Testis (tissue), 2 donors: ENCODE measurements around the gene DHX38.

ENCODE experiments used
- POLR2A ChIP-seq: fragments of 450-650 bp; IDR thresholded peaks from one replicate; pipeline ENCODE4 v1.6.1; 2017; ENCODE audit warnings: antibody characterized with exemption, mild to moderate bottlenecking, moderate library complexity
- TF ChIP-seq, protein P1 (sequence below), 3 experiments: fragments of 450-650 bp in 2 of 3; fragments of 200-600 bp in 1 of 3; sonication (generic) in 1 of 3; IDR thresholded peaks; one replicate each; pipeline ENCODE4 v1.5.1; 2016 to 2019; ENCODE audit warnings: antibody characterized with exemption in 3 of 3, mild to moderate bottlenecking in 2 of 3, moderate library complexity in 1 of 3

DNA sequence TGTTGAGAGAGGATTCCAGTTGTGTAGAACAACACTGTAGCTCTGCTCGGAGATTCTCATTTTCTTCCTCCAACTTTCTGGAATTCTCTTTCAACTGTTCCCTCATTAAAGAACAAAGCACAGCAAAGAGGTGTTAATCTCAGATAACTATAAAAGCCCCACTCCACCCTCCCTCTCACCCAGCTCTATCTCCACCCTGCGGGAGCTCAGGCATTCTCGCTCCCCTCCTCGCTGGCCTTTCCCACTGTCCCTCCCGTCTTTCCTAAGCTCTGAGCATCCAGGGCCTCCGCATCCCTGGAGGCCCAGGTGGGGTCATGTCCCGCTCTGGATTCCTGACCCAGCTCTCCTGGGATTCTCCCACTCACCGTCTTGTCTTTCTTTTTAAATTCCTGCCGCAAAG is 35.1 kb downstream of the DHX38 start:
- TF ChIP-seq, protein P1, sequence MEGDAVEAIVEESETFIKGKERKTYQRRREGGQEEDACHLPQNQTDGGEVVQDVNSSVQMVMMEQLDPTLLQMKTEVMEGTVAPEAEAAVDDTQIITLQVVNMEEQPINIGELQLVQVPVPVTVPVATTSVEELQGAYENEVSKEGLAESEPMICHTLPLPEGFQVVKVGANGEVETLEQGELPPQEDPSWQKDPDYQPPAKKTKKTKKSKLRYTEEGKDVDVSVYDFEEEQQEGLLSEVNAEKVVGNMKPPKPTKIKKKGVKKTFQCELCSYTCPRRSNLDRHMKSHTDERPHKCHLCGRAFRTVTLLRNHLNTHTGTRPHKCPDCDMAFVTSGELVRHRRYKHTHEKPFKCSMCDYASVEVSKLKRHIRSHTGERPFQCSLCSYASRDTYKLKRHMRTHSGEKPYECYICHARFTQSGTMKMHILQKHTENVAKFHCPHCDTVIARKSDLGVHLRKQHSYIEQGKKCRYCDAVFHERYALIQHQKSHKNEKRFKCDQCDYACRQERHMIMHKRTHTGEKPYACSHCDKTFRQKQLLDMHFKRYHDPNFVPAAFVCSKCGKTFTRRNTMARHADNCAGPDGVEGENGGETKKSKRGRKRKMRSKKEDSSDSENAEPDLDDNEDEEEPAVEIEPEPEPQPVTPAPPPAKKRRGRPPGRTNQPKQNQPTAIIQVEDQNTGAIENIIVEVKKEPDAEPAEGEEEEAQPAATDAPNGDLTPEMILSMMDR (IDR thresholded peaks at IDR 0.05), result no peak
- no peak for TF ChIP-seq POLR2A
